Astrocyte of the spinal cord (primary cell): ENCODE measurements around the gene PPM1H.

Source experiments
- DNase-seq: peaks from one replicate; pipeline ENCODE4 v3.0.0; 2011; ENCODE audit warnings: low read depth, low spot score
- H3K4me3 ChIP-seq: 2 replicates; pipeline ENCODE4 v1.5.1; 2011; ENCODE audit warnings: low read depth, mild to moderate bottlenecking, low read length, moderate library complexity
- in situ Hi-C: cut with HindIII; loops from 2 replicates; pipeline ENCODE4 v1.10.0; 2017; ENCODE audit warnings: low sequenced_read_pairs
- TF ChIP-seq, protein P1 (sequence below): IDR thresholded peaks from 2 replicates; pipeline ENCODE4 v1.5.1; 2012; ENCODE audit warnings: low read depth, mild to moderate bottlenecking, low read length, inconsistent platforms

Gene PPM1H

DNA sequence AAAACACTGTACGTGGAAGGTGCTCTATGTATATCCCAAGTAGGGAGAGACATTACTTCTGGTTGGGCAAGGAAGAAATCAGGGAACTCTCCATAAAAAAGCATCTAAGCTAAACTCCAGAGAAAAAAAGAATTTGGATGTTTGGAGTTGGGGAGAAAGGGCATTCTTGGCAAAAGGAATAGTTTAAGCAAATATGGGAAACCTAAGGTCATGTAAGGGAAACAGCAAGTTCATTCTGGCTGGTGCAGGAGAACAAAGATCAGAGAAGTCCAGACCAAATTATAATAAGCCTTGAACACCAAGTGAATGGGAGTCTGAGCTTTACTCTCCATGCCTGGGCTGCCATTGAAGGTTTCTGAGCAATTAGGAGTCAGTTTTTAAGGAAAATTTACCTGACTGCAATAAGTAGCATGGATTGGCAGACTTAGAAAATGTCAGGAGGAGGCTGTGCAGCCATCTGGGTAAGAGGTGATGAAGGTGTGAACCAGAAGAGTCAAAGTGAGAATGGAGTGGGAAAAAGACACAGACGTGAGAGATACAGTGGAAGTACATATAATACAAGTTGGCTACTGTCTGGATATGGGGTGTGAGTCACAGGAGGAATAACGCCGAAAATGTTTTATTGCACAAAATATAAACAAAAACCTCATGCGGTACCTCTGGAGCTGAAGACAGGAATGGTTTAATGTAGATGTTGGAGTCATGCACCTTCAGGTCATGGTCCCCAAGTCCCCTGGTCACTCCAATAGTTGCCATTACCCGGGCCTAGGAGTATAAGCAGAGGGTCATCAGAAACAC lies 245.7 kb downstream of the PPM1H start:
- DNase-seq, result no peak
- no peak overlapping the region for H3K4me3 ChIP-seq
- TF ChIP-seq, protein P1, sequence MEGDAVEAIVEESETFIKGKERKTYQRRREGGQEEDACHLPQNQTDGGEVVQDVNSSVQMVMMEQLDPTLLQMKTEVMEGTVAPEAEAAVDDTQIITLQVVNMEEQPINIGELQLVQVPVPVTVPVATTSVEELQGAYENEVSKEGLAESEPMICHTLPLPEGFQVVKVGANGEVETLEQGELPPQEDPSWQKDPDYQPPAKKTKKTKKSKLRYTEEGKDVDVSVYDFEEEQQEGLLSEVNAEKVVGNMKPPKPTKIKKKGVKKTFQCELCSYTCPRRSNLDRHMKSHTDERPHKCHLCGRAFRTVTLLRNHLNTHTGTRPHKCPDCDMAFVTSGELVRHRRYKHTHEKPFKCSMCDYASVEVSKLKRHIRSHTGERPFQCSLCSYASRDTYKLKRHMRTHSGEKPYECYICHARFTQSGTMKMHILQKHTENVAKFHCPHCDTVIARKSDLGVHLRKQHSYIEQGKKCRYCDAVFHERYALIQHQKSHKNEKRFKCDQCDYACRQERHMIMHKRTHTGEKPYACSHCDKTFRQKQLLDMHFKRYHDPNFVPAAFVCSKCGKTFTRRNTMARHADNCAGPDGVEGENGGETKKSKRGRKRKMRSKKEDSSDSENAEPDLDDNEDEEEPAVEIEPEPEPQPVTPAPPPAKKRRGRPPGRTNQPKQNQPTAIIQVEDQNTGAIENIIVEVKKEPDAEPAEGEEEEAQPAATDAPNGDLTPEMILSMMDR, result no peak
- in situ Hi-C loops, result no loop called here

- H3K4me3 ChIP-seq, result no peak overlapping the region
- no peak for DNase-seq
- in situ Hi-C loops, result no loop called here
- TF ChIP-seq, protein P1, result no peak
These were observed 248.0 kb downstream of the PPM1H start for GRCh38 chr12:62686938-62687337.

GRCh38 chr12:62684570-62685295 lies 250.2 kb downstream of the PPM1H start:
- TF ChIP-seq, protein P1, result no peak
- in situ Hi-C loops, result no loop called here

DNA sequence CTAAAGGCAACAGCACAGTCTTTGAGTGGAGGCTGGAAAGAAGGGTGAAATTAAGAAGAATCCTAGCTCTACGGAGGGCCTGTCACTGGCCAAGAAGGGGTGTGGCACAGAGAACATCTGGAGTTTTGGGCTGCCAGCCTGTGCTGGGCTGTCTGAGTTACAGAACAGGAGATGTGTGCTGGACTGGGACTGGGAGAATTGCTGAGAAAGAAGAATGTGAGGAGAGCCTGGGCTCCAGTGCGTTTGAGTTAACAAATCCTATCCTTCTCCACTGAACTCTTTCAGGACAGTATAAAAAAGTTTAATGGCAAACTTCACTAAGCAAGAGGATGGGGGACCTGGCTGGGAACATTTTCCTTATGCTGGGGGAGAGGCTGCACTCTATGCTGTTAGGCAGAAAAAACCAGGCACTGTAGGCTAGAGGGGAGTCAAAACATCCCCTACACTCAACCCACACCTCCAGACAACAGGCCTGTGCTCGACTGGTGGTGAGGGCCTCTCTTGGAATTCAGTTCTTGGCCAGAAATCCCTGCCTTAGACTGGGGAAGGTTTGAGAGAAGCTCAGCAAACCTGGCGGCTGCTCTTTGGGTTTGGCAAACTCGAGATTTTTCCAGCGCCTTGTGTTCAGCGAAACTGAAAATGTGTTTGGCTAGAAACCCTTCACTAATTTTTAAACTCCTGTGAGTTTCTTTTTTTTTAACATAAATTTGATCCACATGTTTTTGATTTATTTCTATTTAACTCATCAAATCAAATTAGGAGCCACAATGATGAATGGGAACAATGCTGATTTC lies 251.0 kb downstream of the PPM1H start:
- TF ChIP-seq, protein P1, result no peak
- in situ Hi-C loops, result no loop called here
- H3K4me3 ChIP-seq, result no peak overlapping the region
- peak; percentile 63 for DNase-seq

More at GRCh38 chr12:62684570-62685295, 250.2 kb downstream of the PPM1H start:
- no peak overlapping the region for H3K4me3 ChIP-seq
- DNase-seq, result peak; percentile 32

GRCh38 chr12:62681306-62681705 lies 253.6 kb downstream of the PPM1H start:
- TF ChIP-seq, protein P1, result no peak
- H3K4me3 ChIP-seq, result no peak overlapping the region
- DNase-seq, result no peak
- in situ Hi-C loops, result no loop called here

- H3K4me3 ChIP-seq, result no peak overlapping the region
- no peak for DNase-seq
- TF ChIP-seq, protein P1, result no peak
- in situ Hi-C loops, result no loop called here
These were observed 255.3 kb downstream of the PPM1H start for GRCh38 chr12:62679608-62680007.
